ENCODE measurements around the gene PALLD. TPM values are rescaled to one million over a fixed set of nuclear protein-coding genes. Genes with fewer than 3 reads are reported as not detected.

The PALLD gene
- total RNA-seq, 1 experiment from 2014 or later: 18.3 TPM

- H3K27ac ChIP-seq (ENCODE audit: insufficient read length, low read depth, low read length): no peak overlapping the region
- no peak for TF ChIP-seq CTCF (conservative IDR thresholded peaks at IDR 0.05)
- no peak overlapping the region for H4K8ac ChIP-seq (replicated peaks; ENCODE audit: insufficient read length, low read depth, low read length)
- H3T11ph ChIP-seq (ENCODE audit: low read length): no peak overlapping the region
- no peak overlapping the region for H3K23ac ChIP-seq (ENCODE audit: insufficient read length, low read depth, low read length)
- H2BK120ac ChIP-seq (ENCODE audit: low read depth, low read length, poor library complexity, severe bottlenecking): no peak overlapping the region
- H3K27me3 ChIP-seq (ENCODE audit: insufficient read depth, low read length): no peaks in the 10 kb centered on the region
- no peak overlapping the region for H3K4ac ChIP-seq (ENCODE audit: low read depth, low read length)
- no peak overlapping the region for H2BK12ac ChIP-seq (ENCODE audit: insufficient read length, low read depth, low read length)
- no peak overlapping the region for H4K91ac ChIP-seq (ENCODE audit: insufficient read length, low read depth, low read length)
- no CpG with 5 or more reads among the region's 4 CpGs for WGBS (ENCODE audit: extremely low coverage, insufficient read length, low lambda C conversion rate)
- Mint-ChIP-seq H3K27ac (no peak overlapping the region), H3K4me3 (no peak overlapping the region), H3K27me3 (ENCODE audit: low read depth) (no peaks in the 10 kb centered on the region), H3K9me3 (no peaks in the 10 kb centered on the region), H3K4me1 (peaks cover 32 to 39% of the 10 kb centered on the region in 2 experiments), H3K36me3 (ENCODE audit: insufficient read depth in 1 of 3, low read depth in 3 of 3) (peaks cover 0 to 2% (median 0%) of the 10 kb centered on the region in 3 experiments; a peak in 1 of 7 replicates)
- H2AK5ac ChIP-seq (ENCODE audit: insufficient read length, low read length): no peak overlapping the region
- H3K79me2 ChIP-seq (ENCODE audit: insufficient read depth, low read length): peaks cover 1% of the 10 kb centered on the region; the same call in 1 of the 2 replicates
- no peak overlapping the region for H3K14ac ChIP-seq (ENCODE audit: insufficient read depth, low read length)
- no peaks in the 10 kb centered on the region for H3K9me3 ChIP-seq (ENCODE audit: control insufficient read depth, low read depth, low read length)
- H2BK5ac ChIP-seq (ENCODE audit: insufficient read length, low read length): no peak overlapping the region
- H3K18ac ChIP-seq (ENCODE audit: insufficient read length, low read depth, low read length): no peak overlapping the region
- H2AFZ ChIP-seq (ENCODE audit: low read length): no peak overlapping the region
- H3K56ac ChIP-seq (ENCODE audit: insufficient read length, low read depth, low read length): no peak overlapping the region
- H3K4me2 ChIP-seq (ENCODE audit: insufficient read depth, insufficient read length, low read length): no peak overlapping the region
- peaks cover 7% of the 10 kb centered on the region; the same call in 1 of the 2 replicates for H3K4me1 ChIP-seq (ENCODE audit: insufficient read depth, low read length)
- no peaks in the 10 kb centered on the region for H4K20me1 ChIP-seq (ENCODE audit: control insufficient read depth, insufficient read depth, insufficient read length)
- H3K9ac ChIP-seq (ENCODE audit: extremely low read depth, insufficient read length, low read length): no peak overlapping the region
- H2BK15ac ChIP-seq (ENCODE audit: low read depth, low read length): no peak overlapping the region
- no peaks in the 10 kb centered on the region for H3K23me2 ChIP-seq (ENCODE audit: insufficient read length, low read depth, low read length, poor library complexity, severe bottlenecking)
- H4K5ac ChIP-seq (ENCODE audit: insufficient read length, low read depth, low read length): no peak overlapping the region
- DNase-seq: no peak
- H2BK20ac ChIP-seq (ENCODE audit: low read depth, low read length, poor library complexity, severe bottlenecking): no peak overlapping the region
- H3K79me1 ChIP-seq (ENCODE audit: insufficient read depth, low read depth, low read length, poor library complexity, severe bottlenecking): no peaks in the 10 kb centered on the region
These were observed 111.9 kb downstream of the PALLD start for GRCh38 chr4:168608771-168609170.

Measured in H9 (cell line).